Measurements from ENCODE around the gene CAMK2A.

DNA sequence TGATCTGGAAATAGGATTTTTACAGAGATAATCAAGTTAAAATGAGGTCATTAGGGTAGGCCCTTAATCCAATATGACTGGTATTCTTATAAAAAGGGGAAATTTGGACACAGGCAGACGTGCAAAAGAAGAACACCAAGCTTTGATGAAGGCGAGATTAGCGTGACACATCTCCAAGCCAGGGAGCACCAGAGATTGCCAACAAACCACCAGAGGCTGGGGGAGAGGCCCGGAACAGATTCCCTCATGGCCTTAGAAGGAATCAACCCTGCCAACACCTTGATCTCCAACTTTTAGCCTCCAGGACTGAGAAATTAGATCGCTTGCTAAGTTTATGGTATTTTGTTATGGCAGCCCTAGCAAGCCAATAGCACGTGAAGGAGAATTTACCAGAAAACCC lies 23.9 kb upstream of the CAMK2A start:
- no peak for TF ChIP-seq CTCF (IDR thresholded peaks at IDR 0.05; ENCODE audit: insufficient read depth, low read depth, low read length)
- TF ChIP-seq EZH2 (IDR thresholded peaks at IDR 0.05; ENCODE audit: insufficient read depth, low read length), result no peak
